GM18526 (cell line): ENCODE measurements around the gene KHDC1L.

ENCODE experiments used
- POLR2A ChIP-seq: IDR thresholded peaks from 3 replicates; pipeline ENCODE4 v1.6.1; 2011; ENCODE audit not compliant: insufficient read length; ENCODE audit errors: extremely low read depth

The KHDC1L gene

DNA sequence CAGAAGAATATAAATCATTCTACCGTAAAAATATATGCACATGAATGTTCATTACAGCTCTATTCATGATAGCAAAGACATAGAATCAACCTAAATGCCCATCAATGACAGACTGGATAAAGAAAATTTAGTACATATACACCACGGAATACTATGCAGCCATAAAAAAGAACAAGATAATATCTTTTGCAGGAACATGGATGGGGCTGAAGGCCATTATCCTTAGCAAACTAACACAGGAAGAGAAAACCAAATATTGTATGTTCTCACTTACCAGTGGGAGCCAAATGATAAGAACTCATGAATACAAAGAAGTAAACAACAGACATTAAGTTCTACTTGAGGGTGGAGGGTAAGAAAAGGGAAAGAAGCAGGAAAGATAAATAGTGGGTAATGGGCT, 8.4 kb downstream of the KHDC1L start:
- TF ChIP-seq POLR2A = no peak

DNA sequence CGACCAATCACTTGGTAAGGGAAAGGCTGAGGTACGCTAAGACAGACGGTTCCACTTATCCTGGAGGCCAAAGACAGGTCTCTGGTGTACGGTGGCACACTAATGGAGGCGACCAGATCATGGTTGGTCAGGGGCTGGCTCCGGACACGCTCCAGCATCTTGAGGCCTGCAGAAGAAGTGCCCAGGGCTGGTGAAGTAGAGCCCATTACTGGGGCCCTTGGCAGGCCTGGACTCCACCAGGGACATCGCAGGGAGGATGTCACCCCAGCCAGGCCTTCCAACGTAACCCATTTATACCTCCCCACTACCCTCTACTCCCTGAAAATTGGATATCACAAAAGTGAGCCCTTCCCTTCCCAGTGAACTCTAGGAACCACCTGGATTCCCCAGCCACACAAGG, 16.2 kb downstream of the KHDC1L start:
- no peak for TF ChIP-seq POLR2A

DNA sequence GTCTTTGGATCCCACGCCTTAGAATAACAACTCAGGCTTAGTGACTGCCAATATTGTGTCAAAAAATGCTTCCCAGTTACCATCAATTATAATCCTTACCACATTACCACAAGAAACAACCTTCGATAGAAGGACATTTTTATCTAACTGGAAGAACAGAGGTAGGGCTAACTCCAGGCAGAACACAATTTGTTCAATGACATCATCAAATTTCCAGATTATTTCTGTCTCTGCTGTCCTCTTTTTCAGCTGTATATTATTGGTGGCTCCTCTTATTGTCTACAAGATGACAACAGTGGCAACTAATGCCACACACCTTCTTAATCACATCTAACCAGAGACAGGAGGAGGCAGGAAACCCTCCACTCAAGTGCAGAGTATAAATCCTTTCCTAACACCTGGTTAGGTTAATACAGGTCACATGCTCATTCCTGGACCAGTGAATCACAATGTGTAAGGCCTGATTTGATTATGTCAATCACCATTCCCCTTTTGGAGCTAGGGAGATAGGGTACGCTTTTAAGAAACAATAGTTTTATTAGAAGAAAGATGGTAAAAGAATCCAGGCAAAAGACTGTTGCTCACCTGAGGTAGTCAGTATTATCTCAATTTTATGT, 18.0 kb downstream of the KHDC1L start:
- no peak for TF ChIP-seq POLR2A

DNA sequence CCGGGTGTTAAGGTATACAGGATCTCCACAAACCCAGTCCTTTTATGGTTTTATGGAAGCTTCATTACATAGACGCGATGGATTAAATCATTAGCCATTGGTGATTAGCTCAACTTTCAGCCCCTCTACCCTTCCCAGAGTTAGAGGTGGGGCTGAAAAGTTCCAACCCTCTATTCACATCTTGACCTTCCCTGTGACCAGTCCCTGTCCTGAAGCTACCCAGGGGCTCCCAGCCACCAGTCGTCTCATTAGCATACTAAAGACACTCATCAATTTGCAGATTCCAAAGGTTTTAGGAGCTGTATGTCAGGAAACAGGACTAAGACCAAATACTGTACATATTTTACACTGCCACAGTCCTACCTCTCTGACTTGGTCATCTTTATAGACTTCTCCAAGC, 21.0 kb downstream of the KHDC1L start:
- no peak for TF ChIP-seq POLR2A

DNA sequence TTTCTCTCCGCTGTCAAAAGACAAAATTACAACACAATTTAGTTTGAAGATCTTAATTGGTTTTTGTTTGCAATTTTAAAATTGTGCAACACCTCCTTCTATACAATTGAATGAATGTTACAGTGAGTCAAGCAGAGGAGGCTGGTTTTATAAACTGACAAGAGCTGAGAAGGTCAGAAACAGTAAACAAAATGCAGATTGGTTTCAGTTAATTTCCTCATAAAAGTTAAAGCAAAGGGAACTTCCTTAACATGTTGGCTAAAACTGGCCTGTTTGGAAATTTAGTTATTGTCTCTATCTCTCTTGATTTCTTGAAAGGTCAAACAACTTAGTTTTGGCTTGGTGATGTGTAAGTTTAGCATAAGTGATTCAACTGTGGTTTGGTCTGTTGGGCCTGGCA, 22.2 kb downstream of the KHDC1L start:
- no peak for TF ChIP-seq POLR2A

DNA sequence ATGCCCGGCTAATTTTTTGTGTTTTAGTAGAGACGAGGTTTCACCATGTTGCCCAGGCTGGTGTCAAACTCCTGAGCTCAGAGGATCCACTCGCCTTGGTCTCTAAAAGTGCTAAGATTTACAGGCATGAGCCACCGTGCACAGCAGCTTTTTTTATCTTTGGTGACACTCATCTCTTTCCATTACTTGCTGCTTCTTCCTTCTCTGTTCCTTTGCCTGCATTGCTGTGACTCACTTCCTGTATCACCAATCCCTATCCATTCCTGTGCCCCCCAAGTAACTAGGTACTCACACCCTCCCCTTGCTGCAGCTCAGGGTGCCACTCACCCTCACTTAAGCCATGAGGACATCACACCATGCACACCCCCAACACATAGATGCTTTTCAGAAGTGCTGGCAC, 24.6 kb downstream of the KHDC1L start:
- TF ChIP-seq POLR2A = no peak

DNA sequence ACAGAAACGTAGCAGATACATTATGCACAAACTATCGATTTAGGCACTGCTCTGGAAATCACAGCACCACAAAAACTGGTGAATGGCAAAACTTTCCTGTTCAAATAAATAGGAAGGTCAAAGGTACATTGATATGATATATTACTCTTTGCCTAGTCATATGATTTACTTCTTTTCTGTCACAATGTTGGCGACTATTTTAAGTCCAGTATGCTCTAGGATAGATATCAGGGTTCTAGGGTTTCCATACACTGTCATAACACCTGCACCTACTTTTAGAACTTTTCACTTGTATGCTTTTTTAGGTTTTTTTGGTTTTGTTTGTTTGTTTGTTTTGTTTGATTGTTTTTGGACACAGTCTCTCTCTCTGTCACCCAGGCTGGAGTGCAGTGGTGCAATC, 25.0 kb downstream of the KHDC1L start:
- no peak for TF ChIP-seq POLR2A

DNA sequence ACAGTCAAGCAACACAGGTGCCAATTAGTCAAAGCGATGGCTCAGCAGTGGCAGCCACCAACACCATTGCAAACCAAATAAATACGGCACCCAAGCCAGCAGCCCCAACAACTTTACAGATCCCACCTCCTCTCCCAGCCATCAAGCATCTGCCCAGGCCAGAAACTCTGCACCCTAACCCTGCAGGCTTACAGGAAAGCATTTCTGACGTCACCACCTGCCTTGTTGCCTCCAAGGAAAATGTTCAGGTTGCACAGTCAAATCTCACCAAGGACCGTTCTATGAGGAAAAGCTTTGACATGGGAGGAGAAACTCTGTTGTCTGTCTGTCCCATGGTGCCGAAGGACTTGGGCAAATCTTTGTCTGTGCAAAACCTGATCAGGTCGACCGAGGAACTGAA, 30.6 kb downstream of the KHDC1L start:
- no peak for TF ChIP-seq POLR2A

DNA sequence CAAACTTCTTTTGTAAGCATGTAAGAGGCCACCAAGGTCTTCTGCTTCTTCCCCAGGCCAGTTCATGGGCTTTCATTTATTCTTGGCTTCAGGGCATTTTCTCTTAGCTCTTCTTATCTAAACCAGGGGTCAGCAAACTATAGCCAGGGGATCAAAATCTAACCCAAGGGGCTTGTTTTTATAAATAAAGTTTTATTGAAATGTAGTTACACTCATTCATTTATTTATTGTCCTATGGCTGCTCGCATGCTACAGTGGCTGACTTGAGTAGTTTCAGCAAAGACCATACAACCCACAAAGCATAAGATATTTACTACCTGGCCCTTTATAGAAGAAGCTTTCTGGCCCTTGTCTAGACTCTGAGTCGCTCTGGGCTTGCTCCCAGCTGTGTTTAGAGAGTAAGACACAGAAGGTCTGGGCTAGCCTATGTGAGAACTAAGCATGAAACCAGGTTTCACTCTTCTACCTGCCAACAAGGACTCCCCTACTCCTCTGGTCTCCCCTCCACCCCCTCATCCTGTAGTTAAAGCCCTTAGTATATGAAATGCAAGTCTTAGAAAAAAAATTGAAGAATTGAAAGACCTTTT, 43.2 kb downstream of the KHDC1L start:
- TF ChIP-seq POLR2A = no peak

DNA sequence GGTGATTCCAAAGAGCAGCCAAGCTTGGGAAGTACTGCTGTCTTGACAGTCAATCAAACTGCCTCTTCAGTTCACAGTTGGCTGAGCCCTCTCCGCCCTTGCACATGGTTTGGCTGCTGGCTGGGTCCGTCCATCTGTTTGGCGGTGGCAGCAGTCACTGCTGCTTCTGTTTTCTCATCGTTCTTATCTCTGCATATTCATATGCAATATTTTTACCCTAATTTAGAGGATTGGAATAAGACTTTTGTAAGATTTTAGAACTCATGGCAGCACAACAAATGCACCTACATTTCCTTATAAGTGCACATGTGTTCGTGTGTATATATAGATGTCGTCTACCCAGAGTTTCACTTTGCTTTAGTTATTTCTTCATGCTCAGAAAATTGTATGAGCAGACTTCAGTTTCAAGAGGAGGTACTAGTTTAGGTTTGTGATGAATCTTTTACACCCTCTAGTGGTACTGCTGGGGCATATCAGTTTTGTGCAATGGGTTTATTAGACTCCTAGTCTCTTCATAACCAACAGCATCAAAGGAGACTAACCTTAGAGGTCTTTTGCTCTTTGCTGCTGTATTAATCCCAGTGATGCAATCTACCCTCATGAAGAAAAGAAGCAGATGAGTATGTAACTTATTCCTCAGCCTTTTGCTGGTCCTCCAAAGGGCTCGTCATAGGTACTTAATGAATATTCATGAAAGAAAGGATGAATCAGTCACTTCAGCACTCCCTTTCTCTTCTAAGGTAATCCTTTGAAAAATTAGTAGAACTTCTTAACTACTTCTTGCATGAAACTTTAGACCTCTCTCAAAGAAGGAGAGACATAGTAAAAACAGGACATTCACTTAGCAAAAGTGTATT, 44.3 kb downstream of the KHDC1L start:
- TF ChIP-seq POLR2A = no peak

DNA sequence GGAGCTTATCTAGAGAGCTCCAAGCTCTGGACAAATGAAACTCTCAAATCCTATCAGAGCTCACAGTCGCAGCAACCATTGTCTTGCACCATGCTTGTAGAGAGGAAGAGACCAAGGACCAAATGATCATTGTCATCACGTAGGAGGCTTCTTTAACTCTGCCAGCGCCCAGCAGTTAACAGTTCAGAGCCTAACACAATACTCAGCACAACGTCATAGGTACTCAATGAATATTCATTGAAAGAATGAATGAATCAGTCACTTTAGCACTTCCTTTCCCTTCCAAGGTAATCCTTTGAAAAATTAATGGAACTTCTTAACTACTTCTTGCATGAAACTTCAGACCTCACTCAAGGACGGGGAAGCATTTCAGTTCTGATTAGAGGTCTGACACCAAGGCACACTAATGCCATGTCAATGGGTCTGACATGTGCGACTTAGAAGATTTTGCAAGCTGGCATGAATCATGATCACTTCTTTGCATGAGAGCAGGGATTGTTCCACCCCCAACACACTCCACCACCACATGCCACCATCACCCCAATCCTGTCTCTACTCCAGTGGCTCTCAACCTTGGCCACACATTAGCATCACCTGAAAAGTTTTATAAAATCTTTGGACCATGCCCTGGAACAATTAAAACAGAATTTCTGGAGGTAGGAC, 45.1 kb downstream of the KHDC1L start:
- no peak for TF ChIP-seq POLR2A

DNA sequence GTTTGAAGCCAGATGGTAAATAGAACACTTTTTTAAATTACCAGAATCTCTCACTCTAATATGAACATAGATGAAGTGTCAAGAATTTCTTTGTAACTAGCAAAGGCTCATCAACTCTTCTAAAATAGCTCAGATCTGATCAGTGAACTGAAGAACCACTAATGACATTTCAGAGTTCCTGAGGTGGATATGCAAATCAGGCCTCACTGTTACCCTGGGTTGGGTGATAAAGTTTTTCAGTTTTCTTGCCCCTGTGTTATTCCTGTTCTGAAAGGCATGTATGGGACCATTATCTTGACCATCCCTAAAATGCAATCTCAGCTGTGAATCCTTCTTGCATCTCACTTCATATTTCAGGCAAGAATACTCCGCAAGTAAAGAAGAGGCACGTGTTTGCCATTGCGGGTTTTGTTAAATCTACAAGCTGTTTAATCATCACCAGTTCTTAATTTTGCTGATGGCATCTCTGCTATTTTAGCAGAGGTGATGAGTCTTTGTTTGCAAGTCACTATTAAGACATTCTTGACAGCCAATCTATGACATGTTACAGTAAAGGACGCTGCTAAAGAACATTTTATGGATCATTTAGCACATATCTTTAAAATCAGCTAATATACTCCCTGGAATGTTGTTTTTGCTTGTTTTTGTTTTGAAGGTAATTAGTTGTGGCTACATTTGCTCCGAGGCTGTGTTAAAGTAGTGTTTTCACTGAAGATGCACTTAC, 47.9 kb downstream of the KHDC1L start:
- TF ChIP-seq POLR2A = no peak

DNA sequence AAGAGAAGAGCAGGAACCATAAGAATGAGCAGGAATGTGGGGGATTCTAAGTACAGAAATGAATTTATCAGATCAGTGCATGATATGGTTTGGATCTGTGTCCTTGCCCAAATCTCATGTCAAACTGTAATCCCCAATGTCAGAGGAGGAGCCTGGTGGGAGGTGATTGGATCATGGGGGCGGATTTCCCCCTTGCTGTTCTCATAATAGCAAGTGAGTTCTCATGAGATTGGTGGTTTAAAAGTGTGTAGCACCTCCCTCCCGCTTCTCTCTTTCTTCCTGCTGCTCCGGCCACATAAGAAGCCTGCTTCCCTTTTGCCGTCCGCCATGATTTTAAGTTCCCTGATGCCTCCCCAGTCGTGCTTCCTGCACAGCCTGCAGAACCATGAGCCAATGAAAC, 49.2 kb downstream of the KHDC1L start:
- no peak for TF ChIP-seq POLR2A

DNA sequence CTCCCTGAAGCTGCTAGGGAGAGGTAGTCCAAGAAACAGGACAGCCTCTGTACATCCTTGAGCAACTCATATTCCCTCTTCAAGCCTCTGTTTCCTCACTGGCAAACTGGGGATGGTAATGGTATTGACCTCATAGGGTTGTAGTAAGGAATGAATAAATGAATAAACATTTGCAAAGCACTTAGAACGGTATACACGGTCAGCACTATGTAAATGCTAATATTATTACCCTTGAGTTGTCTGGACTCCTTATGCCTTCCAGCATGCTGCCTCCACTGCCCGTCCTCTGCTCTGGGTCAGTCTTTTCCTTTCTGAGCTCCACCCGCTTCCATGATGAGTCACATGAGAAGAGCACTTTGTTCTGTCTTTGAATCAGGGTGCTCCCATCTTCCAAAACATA, 50.6 kb downstream of the KHDC1L start:
- TF ChIP-seq POLR2A = no peak
